Measurements from ENCODE around the gene FBLIM1. TPM values are rescaled to one million over a fixed set of nuclear protein-coding genes. Genes with fewer than 3 reads are reported as not detected.

The FBLIM1 gene
- total RNA-seq, 1 experiment from 2014 or later = 64.7 TPM

DNA sequence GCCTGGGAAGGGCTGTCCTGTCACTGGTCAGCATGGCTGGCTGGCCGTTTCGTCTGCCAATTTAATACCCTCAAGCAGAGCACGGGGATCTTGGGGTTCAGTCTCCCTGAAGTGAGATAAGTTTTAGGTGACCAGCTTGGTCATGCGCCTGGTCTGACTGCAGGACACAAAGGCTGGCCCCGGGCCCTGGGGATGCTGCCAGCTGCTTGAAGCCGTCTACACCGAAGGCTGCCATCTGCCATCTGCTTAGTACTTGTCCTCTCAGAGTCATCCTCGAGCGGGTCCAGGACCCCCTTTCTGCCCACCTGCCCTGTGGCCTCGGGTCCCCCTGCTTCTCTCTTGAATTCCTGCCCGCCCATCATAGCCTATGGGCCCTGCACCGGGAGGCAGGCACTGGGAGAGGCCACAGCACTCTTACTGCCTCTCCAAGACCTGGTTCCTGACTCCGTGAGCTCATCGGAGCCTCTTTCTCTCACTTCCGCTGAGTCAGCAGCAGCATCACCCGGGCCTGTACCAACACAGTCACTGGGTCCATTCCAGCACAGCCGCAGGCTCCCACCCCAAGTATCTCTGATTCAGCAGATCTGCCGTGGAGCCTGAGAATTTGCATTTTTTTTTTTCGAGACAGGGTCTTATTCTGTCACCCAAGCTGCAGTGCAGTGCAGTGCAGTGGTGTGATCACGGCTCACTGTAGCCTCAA is 7.0 kb downstream of the FBLIM1 start:
- Histone ChIP-seq H4K20me1 (ENCODE audit: control insufficient read depth, insufficient read depth, insufficient read length) (no peaks in the 10 kb centered on the region), H3K23ac (ENCODE audit: insufficient read length, low read depth, low read length) (no peak overlapping the region), H3K4me1 (ENCODE audit: insufficient read depth, low read length) (peaks cover 2% of the 10 kb centered on the region; the same call in 1 of the 2 replicates), H2AK5ac (ENCODE audit: insufficient read length, low read length) (no peak overlapping the region), H3K14ac (ENCODE audit: insufficient read depth, low read length) (no peak overlapping the region), H3K9me3 (ENCODE audit: control insufficient read depth, low read depth, low read length) (no peaks in the 10 kb centered on the region), H4K5ac (ENCODE audit: insufficient read length, low read depth, low read length) (no peak overlapping the region), H3K79me2 (ENCODE audit: insufficient read depth, low read length) (peaks cover 14% of the 10 kb centered on the region; the same call in 1 of the 2 replicates), H3K23me2 (ENCODE audit: insufficient read length, low read depth, low read length, poor library complexity, severe bottlenecking) (no peaks in the 10 kb centered on the region), H3K4ac (ENCODE audit: low read depth, low read length) (no peak overlapping the region), H3K79me1 (ENCODE audit: insufficient read depth, low read depth, low read length, poor library complexity, severe bottlenecking) (no peaks in the 10 kb centered on the region), H2AFZ (ENCODE audit: low read length) (no peak overlapping the region), H4K91ac (ENCODE audit: insufficient read length, low read depth, low read length) (no peak overlapping the region), H2BK120ac (ENCODE audit: low read depth, low read length, poor library complexity, severe bottlenecking) (no peak overlapping the region), H3K56ac (ENCODE audit: insufficient read length, low read depth, low read length) (no peak overlapping the region), H2BK15ac (ENCODE audit: low read depth, low read length) (no peak overlapping the region), H3K27ac (ENCODE audit: insufficient read length, low read depth, low read length) (no peak overlapping the region), H3K27me3 (ENCODE audit: insufficient read depth, low read length) (no peaks in the 10 kb centered on the region), H3K18ac (ENCODE audit: insufficient read length, low read depth, low read length) (no peak overlapping the region), H3K9ac (ENCODE audit: extremely low read depth, insufficient read length, low read length) (no peak overlapping the region), H4K8ac (replicated peaks; ENCODE audit: insufficient read length, low read depth, low read length) (no peak overlapping the region), H2BK20ac (ENCODE audit: low read depth, low read length, poor library complexity, severe bottlenecking) (no peak overlapping the region), H2BK5ac (ENCODE audit: insufficient read length, low read length) (no peak overlapping the region), H3T11ph (ENCODE audit: low read length) (no peak overlapping the region), H2BK12ac (ENCODE audit: insufficient read length, low read depth, low read length) (no peak overlapping the region), H3K4me2 (ENCODE audit: insufficient read depth, insufficient read length, low read length) (no peak overlapping the region)
- H3K4me3 Mint-ChIP-seq = no peak overlapping the region
- H3K27ac Mint-ChIP-seq = peak overlapping the region in 2 of 3 experiments; percentile 49 to 53; a peak in 3 of 7 replicates
- no peak for DNase-seq
- H3K36me3 Mint-ChIP-seq (ENCODE audit: insufficient read depth in 1 of 3, low read depth in 3 of 3) = peaks cover 43 to 61% (median 44%) of the 10 kb centered on the region in 3 experiments; a peak in 6 of 7 replicates
- TF ChIP-seq, protein P1, sequence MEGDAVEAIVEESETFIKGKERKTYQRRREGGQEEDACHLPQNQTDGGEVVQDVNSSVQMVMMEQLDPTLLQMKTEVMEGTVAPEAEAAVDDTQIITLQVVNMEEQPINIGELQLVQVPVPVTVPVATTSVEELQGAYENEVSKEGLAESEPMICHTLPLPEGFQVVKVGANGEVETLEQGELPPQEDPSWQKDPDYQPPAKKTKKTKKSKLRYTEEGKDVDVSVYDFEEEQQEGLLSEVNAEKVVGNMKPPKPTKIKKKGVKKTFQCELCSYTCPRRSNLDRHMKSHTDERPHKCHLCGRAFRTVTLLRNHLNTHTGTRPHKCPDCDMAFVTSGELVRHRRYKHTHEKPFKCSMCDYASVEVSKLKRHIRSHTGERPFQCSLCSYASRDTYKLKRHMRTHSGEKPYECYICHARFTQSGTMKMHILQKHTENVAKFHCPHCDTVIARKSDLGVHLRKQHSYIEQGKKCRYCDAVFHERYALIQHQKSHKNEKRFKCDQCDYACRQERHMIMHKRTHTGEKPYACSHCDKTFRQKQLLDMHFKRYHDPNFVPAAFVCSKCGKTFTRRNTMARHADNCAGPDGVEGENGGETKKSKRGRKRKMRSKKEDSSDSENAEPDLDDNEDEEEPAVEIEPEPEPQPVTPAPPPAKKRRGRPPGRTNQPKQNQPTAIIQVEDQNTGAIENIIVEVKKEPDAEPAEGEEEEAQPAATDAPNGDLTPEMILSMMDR (conservative IDR thresholded peaks at IDR 0.05) = no peak
- H3K4me1 Mint-ChIP-seq = peaks cover 20 to 22% of the 10 kb centered on the region in 2 experiments
- no CpG with 5 or more reads among the region's 20 CpGs for WGBS (ENCODE audit: extremely low coverage, insufficient read length, low lambda C conversion rate)
- no peaks in the 10 kb centered on the region for H3K27me3 Mint-ChIP-seq (ENCODE audit: low read depth)
- H3K9me3 Mint-ChIP-seq = no peaks in the 10 kb centered on the region
